Stromal cell of bone marrow (primary cell): Measurements from ENCODE around the gene DDIT3.

Experiments used
- DNase-seq: peaks from one replicate; pipeline ENCODE4 v3.0.0-alpha.2; 2012; ENCODE audit warnings: low read depth

DDIT3 gene

GRCh38 chr12:57485695-57486094 is 34.6 kb downstream of the DDIT3 start:
- DNase-seq = no peak

- no peak for DNase-seq
Measured at GRCh38 chr12:57483466-57483865, 36.8 kb downstream of the DDIT3 start.

- DNase-seq = no peak
Measured at GRCh38 chr12:57481671-57482070, 38.6 kb downstream of the DDIT3 start.

GRCh38 chr12:57479376-57480115 is 40.8 kb downstream of the DDIT3 start, which contains the start of gene ARHGAP9:
Gene ARHGAP9 (minus strand): TSS chr12:57479866. CDS start chr12:57479406, 460 bp downstream.
- DNase-seq = no peak

- no peak for DNase-seq
Measured at GRCh38 chr12:57479043-57479375, 41.3 kb downstream of the DDIT3 start.

- no peak for DNase-seq
Measured at GRCh38 chr12:57477710-57478681, 42.3 kb downstream of the DDIT3 start.

DNA sequence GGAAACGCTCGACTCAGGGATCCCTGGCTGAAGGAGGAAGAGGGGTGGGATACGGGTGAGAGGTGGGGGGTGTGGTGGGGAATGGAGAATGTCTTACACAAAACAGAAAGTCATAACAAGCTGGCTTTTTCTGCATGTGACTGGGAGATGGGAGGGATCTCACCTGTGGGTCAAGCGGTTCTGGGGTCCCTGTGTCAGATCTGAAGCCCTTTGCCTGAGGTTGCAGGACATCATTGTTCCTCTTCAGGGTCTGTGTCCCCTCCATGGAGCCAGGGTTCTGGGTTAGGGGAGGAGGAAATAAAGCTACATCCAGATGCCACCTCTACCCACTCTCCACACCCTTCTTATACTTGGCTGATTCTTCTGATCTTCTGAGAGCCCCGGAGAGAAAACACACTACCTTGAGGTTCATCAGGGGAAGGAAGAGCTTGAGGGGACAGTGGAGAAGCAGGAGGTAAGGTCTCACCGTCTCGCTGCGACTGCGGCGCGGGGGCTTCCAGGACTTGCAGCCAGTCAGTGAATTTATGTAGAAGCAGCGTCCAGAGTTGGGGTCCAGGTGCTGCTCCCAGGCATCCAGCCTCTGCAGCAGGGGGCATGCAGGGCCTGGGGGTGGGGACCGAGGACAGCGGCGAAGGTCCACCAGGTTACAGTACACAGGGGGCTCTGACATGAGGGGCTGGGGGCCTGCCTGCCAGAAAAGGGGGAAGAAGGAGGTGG is 43.2 kb downstream of the DDIT3 start:
- DNase-seq = no peak

- no peak for DNase-seq
Measured at GRCh38 chr12:57476162-57476992, 43.9 kb downstream of the DDIT3 start.

DNA sequence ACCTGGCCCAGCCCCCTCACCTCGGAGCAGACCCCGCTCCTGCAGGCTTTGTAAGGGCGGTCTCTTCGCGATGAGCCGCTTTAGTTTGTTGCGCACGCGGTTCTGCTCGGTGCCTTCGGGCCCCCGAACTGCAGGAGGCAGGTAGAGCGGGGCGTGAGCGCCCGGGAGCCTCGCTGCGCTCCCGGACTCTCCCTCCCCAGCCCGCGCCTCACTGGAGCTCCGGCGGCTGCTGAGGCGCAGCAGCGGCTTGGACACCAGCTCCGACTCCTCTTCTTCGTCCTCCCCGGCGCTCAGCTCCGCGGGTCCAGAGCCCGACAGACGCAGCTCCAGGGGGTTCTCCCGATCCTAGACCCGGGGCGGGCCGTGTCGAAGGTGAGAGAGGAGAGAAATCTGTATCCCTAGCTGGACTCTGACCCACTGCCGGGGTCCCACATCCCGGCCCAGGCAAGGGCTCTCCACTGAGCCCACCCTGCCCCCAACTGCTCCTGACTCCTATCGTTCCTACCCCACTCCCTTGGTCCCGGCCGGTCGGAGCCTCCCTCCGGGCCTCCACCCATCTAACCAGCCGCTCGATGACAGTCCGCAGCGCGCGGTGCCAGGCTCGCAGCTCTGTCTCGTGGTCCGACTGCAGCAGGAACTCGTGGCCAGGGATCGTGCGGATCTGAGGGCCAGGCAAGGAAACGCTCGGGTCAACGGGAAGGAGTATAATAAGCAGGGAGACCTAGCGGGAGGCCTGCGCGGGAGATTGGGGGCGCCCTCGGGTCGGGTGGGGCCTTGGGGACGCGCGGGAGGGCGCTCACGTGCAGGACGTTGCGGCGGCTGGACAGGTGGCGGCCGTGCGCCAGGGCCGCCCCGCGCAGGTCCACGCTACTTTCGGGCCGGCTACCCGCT is 44.8 kb downstream of the DDIT3 start:
- DNase-seq = no peak

DNA sequence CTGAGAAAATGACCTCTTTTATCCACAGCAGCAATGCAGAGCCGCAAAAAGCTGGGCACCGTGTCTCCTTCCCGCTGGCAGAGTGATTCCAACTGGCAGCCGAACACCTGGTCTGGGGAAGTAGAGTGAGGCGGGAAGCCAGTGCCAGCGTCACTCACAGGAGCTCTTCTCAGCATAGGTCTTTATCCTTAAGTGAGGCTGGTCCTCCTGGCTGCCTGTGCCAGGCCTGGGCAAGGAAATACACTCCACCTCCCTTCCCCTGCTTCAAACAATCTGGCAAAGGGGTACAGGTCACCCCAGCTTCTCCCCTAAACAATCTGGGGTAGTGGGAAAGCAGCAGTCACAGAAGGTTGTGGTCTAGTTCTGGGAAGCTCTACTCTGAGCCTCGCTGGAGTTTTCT is 45.5 kb downstream of the DDIT3 start:
- DNase-seq = no peak

GRCh38 chr12:57474430-57474829 is 45.9 kb downstream of the DDIT3 start:
- no peak for DNase-seq

DNA sequence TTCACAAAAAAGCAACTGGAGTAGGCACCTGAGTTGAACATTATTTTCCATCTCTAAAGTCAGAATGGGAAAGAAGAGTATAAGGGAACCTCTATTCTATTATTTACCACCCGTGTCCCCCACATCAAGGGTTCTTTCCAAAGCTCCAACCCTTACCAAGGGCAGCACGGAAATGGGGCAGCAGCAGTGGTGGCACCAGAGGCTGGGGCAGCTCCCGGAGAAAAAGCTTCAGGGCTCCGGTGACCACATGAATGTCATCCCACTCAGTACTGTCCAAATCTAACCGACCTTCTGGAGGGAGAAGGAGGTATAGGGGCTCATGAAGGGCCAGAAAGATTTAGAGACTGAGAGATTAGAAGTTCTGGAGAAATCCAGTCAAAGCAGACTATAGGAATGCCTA is 46.4 kb downstream of the DDIT3 start:
- DNase-seq = no peak

GRCh38 chr12:57473392-57473791 is 46.9 kb downstream of the DDIT3 start:
- DNase-seq = no peak

GRCh38 chr12:57472391-57472790 is 47.9 kb downstream of the DDIT3 start:
- DNase-seq = no peak

- DNase-seq = no peak
Measured at GRCh38 chr12:57471661-57472060, 48.7 kb downstream of the DDIT3 start.

DNA sequence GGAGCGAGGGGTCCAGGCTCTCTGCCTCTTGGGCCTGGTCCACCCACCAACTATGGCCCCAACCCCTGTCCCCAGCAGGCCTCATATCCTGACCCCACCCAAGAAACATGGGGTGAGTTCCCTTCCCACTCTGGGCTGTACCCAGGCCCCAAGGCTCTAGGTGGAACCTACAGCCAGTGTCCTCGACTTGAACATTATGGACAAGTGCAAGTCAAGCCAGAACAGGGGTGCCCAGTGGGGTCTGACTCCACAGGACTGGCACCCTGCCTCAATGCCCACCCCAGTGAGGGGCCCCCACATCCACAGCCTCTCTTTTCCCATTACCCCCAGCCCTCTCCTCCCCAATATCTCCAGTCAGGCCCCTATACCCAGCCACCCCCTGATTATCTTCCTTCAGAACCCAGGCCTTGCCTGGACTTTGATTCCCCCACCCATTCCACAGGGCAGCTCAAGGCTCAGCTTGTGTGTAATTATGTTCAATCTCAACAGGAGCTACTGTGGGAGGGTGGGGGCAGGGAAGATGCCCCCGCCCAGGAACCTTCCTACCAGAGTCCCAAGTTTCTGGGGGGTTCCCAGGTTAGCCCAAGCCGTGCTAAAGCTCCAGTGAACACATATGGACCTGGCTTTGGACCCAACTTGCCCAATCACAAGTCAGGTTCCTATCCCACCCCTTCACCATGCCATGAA is 49.2 kb downstream of the DDIT3 start:
- DNase-seq = no peak

DNA sequence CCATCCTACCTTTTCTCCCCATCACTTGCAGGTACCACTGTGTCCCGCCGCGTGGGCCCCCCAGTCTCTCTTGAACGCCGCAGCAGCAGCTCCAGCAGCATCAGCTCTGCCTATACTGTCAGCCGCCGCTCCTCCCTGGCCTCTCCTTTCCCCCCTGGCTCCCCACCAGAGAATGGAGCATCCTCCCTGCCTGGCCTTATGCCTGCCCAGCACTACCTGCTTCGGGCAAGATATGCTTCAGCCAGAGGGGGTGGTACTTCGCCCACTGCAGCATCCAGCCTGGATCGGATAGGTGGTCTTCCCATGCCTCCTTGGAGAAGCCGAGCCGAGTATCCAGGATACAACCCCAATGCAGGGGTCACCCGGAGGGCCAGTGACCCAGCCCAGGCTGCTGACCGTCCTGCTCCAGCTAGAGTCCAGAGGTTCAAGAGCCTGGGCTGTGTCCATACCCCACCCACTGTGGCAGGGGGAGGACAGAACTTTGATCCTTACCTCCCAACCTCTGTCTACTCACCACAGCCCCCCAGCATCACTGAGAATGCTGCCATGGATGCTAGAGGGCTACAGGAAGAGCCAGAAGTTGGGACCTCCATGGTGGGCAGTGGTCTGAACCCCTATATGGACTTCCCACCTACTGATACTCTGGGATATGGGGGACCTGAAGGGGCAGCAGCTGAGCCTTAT is 49.9 kb downstream of the DDIT3 start:
- DNase-seq = no peak

DNA sequence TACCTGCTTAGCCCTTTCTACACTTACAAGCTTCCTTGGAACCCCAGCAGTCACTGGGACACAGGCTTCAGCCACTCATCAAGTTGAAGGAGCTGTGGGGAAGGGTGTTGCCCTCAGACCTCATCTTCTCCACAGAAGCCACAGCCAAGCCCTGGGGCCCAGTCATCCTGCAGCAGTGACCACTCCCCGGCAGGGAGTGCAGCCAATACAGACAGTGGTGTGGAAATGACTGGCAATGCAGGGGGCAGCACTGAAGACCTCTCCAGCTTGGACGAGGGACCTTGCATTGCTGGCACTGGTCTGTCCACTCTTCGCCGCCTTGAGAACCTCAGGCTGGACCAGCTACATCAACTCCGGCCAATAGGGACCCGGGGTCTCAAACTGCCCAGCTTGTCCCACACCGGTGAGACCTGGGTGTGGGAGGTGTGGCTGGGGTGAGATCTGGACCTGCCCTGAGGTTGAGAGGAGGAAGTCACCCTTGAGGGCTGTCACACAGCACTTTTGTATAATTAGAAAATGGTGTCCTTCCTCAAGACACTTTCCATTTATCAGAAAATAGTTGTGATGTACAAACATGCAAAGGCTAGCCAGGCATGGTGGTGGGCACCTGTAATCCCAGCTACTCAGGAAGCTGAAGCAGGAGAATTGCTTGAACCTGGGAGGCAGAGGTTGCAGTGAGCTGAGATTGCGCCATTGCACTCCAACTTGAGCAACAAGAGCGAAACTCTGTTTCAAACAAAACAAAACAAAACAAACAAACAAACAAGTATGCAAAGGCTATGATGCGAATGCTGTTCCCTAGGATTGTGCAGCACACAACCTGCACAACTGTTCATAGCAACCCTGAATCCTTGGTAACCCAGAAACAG is 50.8 kb downstream of the DDIT3 start:
- no peak for DNase-seq
